Measurements from ENCODE around the gene AIRE. TPM values are rescaled to one million over a fixed set of nuclear protein-coding genes. Genes with fewer than 3 reads are reported as not detected.
A peak's percentile ranks its signal among the peaks of the same experiment; 100 is the strongest.

AIRE gene
- total RNA-seq, 2 experiments from 2014 or later = not detected

DNA sequence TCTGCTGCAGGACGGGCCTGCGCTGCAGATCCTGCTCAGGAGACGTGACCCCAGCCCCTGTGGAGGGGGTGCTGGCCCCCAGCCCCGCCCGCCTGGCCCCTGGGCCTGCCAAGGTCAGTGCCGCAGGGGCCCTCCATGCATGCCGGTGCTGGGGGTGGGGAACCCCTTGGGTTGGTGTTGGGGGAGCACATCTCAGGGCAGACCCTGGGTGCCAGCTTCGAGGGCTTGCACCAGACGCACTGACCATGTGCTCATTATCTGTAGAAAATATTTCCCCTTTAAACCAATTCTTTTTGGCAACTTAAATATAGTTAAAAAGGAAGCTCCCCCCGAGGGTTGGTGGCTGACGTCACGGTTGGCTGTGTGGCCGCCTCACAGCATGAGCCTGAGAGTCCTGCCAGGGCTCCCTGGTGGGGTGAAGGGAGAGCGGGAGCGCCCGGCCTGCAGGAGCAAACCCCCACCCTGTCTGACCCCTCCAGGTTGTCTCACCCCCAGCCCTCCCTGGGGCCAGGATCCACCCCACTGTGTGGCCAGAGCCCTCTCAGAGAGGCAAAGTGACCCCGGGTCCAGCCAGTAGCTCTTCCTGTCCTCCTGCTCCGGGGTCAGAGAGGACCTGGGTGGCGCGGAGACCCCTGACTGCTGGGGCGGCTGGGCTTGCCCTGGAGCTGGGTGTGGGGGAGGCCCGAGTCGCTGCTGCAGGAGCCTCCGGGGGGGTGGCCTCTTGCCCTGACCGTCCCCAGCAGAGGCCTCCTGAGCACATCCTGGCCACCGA lies 8.9 kb downstream of the AIRE start:
- Mint-ChIP-seq H3K36me3 (ENCODE audit: low read depth) (peaks cover 3% of the 10 kb centered on the region), H3K4me1 (ENCODE audit: low read depth) (peaks cover 27% of the 10 kb centered on the region), H3K27me3 (no peaks in the 10 kb centered on the region), H3K4me3 (no peak overlapping the region), H3K9me3 (no peaks in the 10 kb centered on the region), H3K27ac (no peak overlapping the region)
- DNase-seq = peak; percentile 64
- ChIA-PET POLR2A (no interaction called here), CTCF (interaction anchor here (1.1 kb wide), 1 partner anchor 40 kb away, joined by 4 read pairs; no protein-coding TSS in a partner anchor)
- TF ChIP-seq, protein P1, sequence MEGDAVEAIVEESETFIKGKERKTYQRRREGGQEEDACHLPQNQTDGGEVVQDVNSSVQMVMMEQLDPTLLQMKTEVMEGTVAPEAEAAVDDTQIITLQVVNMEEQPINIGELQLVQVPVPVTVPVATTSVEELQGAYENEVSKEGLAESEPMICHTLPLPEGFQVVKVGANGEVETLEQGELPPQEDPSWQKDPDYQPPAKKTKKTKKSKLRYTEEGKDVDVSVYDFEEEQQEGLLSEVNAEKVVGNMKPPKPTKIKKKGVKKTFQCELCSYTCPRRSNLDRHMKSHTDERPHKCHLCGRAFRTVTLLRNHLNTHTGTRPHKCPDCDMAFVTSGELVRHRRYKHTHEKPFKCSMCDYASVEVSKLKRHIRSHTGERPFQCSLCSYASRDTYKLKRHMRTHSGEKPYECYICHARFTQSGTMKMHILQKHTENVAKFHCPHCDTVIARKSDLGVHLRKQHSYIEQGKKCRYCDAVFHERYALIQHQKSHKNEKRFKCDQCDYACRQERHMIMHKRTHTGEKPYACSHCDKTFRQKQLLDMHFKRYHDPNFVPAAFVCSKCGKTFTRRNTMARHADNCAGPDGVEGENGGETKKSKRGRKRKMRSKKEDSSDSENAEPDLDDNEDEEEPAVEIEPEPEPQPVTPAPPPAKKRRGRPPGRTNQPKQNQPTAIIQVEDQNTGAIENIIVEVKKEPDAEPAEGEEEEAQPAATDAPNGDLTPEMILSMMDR (IDR thresholded peaks at IDR 0.05) = no peak
- intact Hi-C loops (cut with micrococcal nuclease) = no loop called here
- no peak for ATAC-seq

DNA sequence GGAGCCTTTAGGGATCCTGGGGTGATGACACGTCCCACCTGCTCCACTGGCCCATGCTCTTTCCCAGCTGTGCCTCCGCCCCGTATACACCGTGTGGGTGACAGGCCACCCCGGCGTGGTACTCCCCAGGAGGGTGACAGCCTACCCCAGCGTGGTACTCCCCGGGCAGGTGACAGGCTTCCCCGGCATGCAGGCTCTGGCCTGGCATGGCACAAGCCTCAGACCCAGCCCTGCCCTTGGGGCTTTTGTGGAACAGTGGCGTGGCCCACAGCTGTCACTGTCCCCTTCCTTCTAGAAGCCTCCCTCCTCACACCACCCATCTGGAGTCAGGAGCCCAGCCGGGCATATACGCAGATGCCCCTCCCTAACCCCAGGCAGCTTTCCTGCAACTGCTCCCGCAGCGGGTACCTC lies 9.5 kb downstream of the AIRE start:
- CTCF ChIA-PET = interaction anchor here (1.1 kb wide), 1 partner anchor 41 kb away, joined by 4 read pairs; no protein-coding TSS in a partner anchor
- no peak overlapping the region for H3K27ac Mint-ChIP-seq
- POLR2A ChIA-PET = no interaction called here
- H3K9me3 Mint-ChIP-seq = no peaks in the 10 kb centered on the region
- H3K4me1 Mint-ChIP-seq (ENCODE audit: low read depth) = peaks cover 27% of the 10 kb centered on the region
- intact Hi-C loops (cut with micrococcal nuclease) = no loop called here
- peaks cover 3% of the 10 kb centered on the region for H3K36me3 Mint-ChIP-seq (ENCODE audit: low read depth)
- no peak overlapping the region for H3K4me3 Mint-ChIP-seq
- no peaks in the 10 kb centered on the region for H3K27me3 Mint-ChIP-seq
- TF ChIP-seq, protein P1 (IDR thresholded peaks at IDR 0.05) = no peak
- DNase-seq = no peak
- ATAC-seq = no peak

DNA sequence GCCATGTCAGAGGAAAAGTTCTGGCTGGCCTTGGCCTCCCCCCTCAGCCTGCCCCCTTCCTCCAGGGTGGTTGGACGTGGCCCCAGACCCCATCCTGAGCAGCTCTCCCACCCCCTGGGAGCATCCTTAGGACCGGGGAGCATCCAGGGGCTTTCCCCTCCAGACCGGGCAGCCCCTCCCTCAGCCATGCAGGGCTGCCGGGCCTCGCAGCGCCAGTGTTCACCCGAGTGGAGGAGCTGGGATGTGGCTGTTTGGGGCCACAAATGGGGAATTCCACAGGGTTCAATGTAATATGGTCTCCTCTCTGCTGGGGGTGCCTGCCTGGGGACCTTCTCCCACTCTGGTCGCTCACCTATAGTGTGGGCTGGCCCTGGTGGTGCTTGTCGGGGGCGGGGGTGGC lies 10.0 kb downstream of the AIRE start:
- no peaks in the 10 kb centered on the region for H3K9me3 Mint-ChIP-seq

DNA sequence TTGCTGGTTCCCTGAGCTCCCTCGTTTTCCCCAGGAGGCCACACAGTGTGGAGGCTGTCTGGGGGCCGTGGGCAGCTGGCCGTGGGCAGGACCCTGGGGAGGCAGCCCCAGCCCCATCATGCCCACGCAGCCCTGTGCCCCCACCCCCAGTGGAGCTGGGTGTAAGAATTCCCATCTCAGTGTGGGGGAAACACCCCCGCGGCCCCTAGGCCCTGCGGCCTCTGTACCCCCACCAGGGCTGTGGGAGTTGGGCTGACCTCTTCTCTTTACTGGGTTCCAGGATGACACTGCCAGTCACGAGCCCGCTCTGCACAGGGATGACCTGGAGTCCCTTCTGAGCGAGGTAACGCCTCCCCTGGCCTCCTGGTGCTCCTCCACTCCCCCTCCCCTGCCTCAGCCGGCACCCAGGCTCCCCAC lies 10.4 kb downstream of the AIRE start:
- Mint-ChIP-seq H3K4me1 (ENCODE audit: low read depth) (peaks cover 31% of the 10 kb centered on the region), H3K4me3 (no peak overlapping the region), H3K9me3 (no peaks in the 10 kb centered on the region), H3K27ac (no peak overlapping the region), H3K27me3 (no peaks in the 10 kb centered on the region), H3K36me3 (ENCODE audit: low read depth) (peaks cover 7% of the 10 kb centered on the region)
- intact Hi-C loops (cut with micrococcal nuclease) = no loop called here
- TF ChIP-seq, protein P1 (IDR thresholded peaks at IDR 0.05) = no peak
- CTCF ChIA-PET = no interaction called here
- DNase-seq = no peak
- POLR2A ChIA-PET = interaction anchor here (0.6 kb wide), 1 partner anchor 42 kb away, joined by 3 read pairs; no protein-coding TSS in a partner anchor
- no peak for ATAC-seq

More for the DNA sequence above, 10.0 kb downstream of the AIRE start:
- no peak overlapping the region for H3K4me3 Mint-ChIP-seq
- H3K4me1 Mint-ChIP-seq (ENCODE audit: low read depth) = peaks cover 27% of the 10 kb centered on the region
- ATAC-seq (no peak), DNase-seq (peak; percentile 23)
- H3K27me3 Mint-ChIP-seq = no peaks in the 10 kb centered on the region
- H3K27ac Mint-ChIP-seq = no peak overlapping the region
- CTCF ChIA-PET = interaction anchor here (1.1 kb wide), 1 partner anchor 41 kb away, joined by 4 read pairs; no protein-coding TSS in a partner anchor
- peaks cover 4% of the 10 kb centered on the region for H3K36me3 Mint-ChIP-seq (ENCODE audit: low read depth)
- POLR2A ChIA-PET = interaction anchor here (0.6 kb wide), 1 partner anchor 43 kb away, joined by 3 read pairs; no protein-coding TSS in a partner anchor
- intact Hi-C loops (cut with micrococcal nuclease) = no loop called here
- TF ChIP-seq, protein P1 (IDR thresholded peaks at IDR 0.05) = no peak

DNA sequence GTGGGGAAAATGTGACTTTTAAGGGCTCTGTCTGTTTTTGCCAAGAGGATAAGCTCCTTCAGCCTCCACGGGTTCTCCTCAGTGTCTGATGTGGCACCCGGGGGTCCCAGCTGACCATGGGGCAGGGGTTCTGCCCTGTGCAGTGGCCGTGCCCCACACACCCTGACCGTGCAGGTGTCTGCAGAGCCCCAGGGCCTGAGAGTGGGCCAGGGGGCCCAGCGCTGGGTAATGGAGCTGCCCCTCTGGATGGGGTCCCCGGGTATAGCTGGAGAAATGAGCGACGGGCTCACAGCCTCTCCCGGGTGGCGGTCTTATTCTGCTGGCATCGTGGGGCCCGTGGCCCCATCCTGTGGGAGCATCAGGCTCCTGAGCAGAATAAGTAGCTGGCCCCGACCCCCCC lies 11.2 kb downstream of the AIRE start:
- no peak for DNase-seq
- TF ChIP-seq, protein P1 (IDR thresholded peaks at IDR 0.05) = no peak
- ChIA-PET POLR2A (interaction anchor here (0.9 to 1.0 kb wide), 2 partner anchors 13 to 234 kb away, joined by 3 read pairs; no protein-coding TSS in a partner anchor), CTCF (interaction anchor here (0.6 to 1.9 kb wide), 4 partner anchors 19 to 250 kb away, joined by 3 to 9 read pairs (median 6); no protein-coding TSS in a partner anchor)
- Mint-ChIP-seq H3K9me3 (no peaks in the 10 kb centered on the region), H3K27me3 (no peaks in the 10 kb centered on the region), H3K36me3 (ENCODE audit: low read depth) (peaks cover 7% of the 10 kb centered on the region), H3K4me1 (ENCODE audit: low read depth) (peaks cover 37% of the 10 kb centered on the region), H3K4me3 (no peak overlapping the region), H3K27ac (no peak overlapping the region)
- no peak for ATAC-seq
- intact Hi-C loops (cut with micrococcal nuclease) = no loop called here

Data from activated CD8-positive, alpha-beta T cell treated with anti-CD3 and anti-CD28 coated beads for 36 hours (primary cell).